ENCODE measurements around the gene KIRREL3.

KIRREL3 gene

DNA sequence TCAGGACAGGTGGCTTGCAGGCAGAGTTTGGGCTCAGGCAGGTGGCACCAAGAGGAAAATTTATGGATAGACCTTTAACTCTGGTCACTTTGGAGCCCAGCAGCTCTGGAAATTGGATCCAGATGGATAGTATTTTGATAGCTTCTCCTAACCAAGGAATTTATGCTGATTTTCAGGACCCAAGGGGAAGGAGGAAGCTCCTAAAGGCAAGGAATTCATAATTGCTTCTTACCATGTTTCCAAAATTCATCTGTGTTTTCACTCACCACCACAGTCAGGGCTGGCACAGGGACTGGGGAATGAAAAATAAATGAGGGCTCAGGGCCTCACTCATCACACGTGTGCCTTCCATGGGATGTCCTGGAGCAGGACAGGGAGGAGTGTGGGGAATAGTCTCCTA is 327.3 kb downstream of the KIRREL3 start:
- WGBS, 2 donors (ENCODE audit: extremely low coverage in 2 of 2, insufficient read length in 2 of 2, insufficient replicate concordance in 1 of 2) = no CpG with 5 or more reads among the region's 1 CpG
- Histone ChIP-seq H3K4me1 (ENCODE audit: control insufficient read depth in 2 of 2, insufficient read depth in 1 of 2, low read depth in 1 of 2, low read length in 2 of 2) (no peaks in the 10 kb centered on the region), H2AFZ (ENCODE audit: low read length) (no peak overlapping the region), H3K18ac (ENCODE audit: low read length) (no peak overlapping the region), H3K4me2 (ENCODE audit: insufficient read depth, low read length, poor library complexity, severe bottlenecking) (no peak overlapping the region), H4K8ac (ENCODE audit: low read depth, low read length) (no peak overlapping the region), H3K23ac (ENCODE audit: low read depth, low read length, poor library complexity) (peak overlapping the region; percentile 9), H3K27me3 (ENCODE audit: control insufficient read depth in 3 of 3, insufficient read depth in 3 of 3, low read depth in 1 of 3, low read length in 3 of 3) (no peaks in the 10 kb centered on the region), H3K4me3 (ENCODE audit: low read length in 2 of 2) (no peak overlapping the region), H2BK15ac (ENCODE audit: low read length) (no peak overlapping the region), H3K36me3 (replicated peaks in 1 of 2; ENCODE audit: control insufficient read depth in 2 of 2, insufficient read depth in 2 of 2, low read length in 2 of 2) (no peaks in the 10 kb centered on the region), H3K9ac (ENCODE audit: low read depth, low read length, poor library complexity) (no peak overlapping the region), H3K14ac (ENCODE audit: low read length) (no peak overlapping the region), H2AK5ac (ENCODE audit: low read depth, low read length) (no peak overlapping the region), H3K27ac (replicated peaks; ENCODE audit: low read length) (no peak overlapping the region), H2BK5ac (ENCODE audit: low read length) (no peak overlapping the region), H2BK120ac (ENCODE audit: low read depth, low read length) (no peak overlapping the region), H3K79me1 (ENCODE audit: low read depth, low read length) (no peaks in the 10 kb centered on the region), H2BK12ac (ENCODE audit: low read length) (no peak overlapping the region), H3K9me3 (replicated peaks in 1 of 2; ENCODE audit: control insufficient read depth in 2 of 2, insufficient read depth in 1 of 2, low read depth in 1 of 2, low read length in 2 of 2) (no peaks in the 10 kb centered on the region), H3K4ac (ENCODE audit: low read length) (no peak overlapping the region), H4K91ac (ENCODE audit: low read depth, low read length, poor library complexity) (no peak overlapping the region)
- no peak for DNase-seq (ENCODE audit: low spot score)

DNA sequence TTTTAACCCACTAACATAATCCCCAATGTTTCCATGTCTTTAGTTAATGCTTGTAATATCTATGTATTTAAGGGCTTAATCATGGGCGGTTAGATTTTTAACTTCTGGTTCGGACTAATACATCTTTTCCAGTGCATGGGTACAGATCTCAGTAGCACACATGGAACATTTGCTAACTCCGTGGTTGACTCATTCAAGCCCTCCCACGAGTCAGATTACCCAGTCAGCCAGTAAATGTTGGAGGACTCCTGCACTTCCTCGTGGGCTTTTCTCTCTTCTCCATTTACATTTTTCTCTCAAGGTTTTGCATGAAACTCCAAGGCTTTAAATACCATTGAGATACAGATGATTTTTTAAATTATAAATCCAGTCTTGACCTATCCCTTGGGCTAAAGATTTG is 331.2 kb downstream of the KIRREL3 start:
- Histone ChIP-seq H3K27ac (replicated peaks; ENCODE audit: low read length) (no peak overlapping the region), H4K91ac (ENCODE audit: low read depth, low read length, poor library complexity) (no peak overlapping the region), H2AFZ (ENCODE audit: low read length) (no peak overlapping the region), H3K4me2 (ENCODE audit: insufficient read depth, low read length, poor library complexity, severe bottlenecking) (no peak overlapping the region), H3K4me3 (ENCODE audit: low read length in 2 of 2) (no peak overlapping the region), H3K14ac (ENCODE audit: low read length) (no peak overlapping the region), H3K9me3 (replicated peaks in 1 of 2; ENCODE audit: control insufficient read depth in 2 of 2, insufficient read depth in 1 of 2, low read depth in 1 of 2, low read length in 2 of 2) (no peaks in the 10 kb centered on the region), H3K23ac (ENCODE audit: low read depth, low read length, poor library complexity) (no peak overlapping the region), H2BK120ac (ENCODE audit: low read depth, low read length) (no peak overlapping the region), H4K8ac (ENCODE audit: low read depth, low read length) (no peak overlapping the region), H3K4ac (ENCODE audit: low read length) (no peak overlapping the region), H2BK5ac (ENCODE audit: low read length) (no peak overlapping the region), H3K9ac (ENCODE audit: low read depth, low read length, poor library complexity) (no peak overlapping the region), H3K27me3 (ENCODE audit: control insufficient read depth in 3 of 3, insufficient read depth in 3 of 3, low read depth in 1 of 3, low read length in 3 of 3) (no peaks in the 10 kb centered on the region), H2BK15ac (ENCODE audit: low read length) (no peak overlapping the region), H3K79me1 (ENCODE audit: low read depth, low read length) (no peaks in the 10 kb centered on the region), H3K18ac (ENCODE audit: low read length) (no peak overlapping the region), H3K36me3 (replicated peaks in 1 of 2; ENCODE audit: control insufficient read depth in 2 of 2, insufficient read depth in 2 of 2, low read length in 2 of 2) (no peaks in the 10 kb centered on the region), H2AK5ac (ENCODE audit: low read depth, low read length) (no peak overlapping the region), H3K4me1 (ENCODE audit: control insufficient read depth in 2 of 2, insufficient read depth in 1 of 2, low read depth in 1 of 2, low read length in 2 of 2) (peaks cover 0 to 3% of the 10 kb centered on the region in 2 donors), H2BK12ac (ENCODE audit: low read length) (no peak overlapping the region)
- no peak for DNase-seq (ENCODE audit: low spot score)
- WGBS, 2 donors (ENCODE audit: extremely low coverage in 2 of 2, insufficient read length in 2 of 2, insufficient replicate concordance in 1 of 2) = no CpG with 5 or more reads among the region's 5 CpGs

DNA sequence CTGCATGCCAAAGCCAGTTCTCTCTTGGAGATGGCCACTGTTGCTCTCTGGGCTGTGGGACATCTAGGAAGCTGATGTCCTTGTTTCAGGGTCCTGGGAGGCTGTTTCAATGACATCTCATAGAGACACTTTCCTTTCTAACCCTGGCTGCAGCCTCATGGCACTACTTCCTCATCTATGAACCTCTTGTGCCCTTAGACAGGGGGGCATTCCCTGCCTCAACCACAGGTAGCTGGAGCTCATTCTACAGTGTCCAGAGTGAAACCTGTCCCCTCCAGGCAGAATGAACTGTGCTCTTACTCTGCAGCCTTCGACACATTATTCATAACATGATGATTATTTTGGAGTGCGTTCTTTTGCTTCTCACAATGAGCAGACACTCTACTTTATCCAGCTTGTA is 335.9 kb downstream of the KIRREL3 start:
- Histone ChIP-seq H3K4me1 (ENCODE audit: control insufficient read depth in 2 of 2, insufficient read depth in 1 of 2, low read depth in 1 of 2, low read length in 2 of 2) (peaks cover 0 to 3% of the 10 kb centered on the region in 2 donors), H3K4ac (ENCODE audit: low read length) (no peak overlapping the region), H3K36me3 (replicated peaks in 1 of 2; ENCODE audit: control insufficient read depth in 2 of 2, insufficient read depth in 2 of 2, low read length in 2 of 2) (no peaks in the 10 kb centered on the region), H3K4me2 (ENCODE audit: insufficient read depth, low read length, poor library complexity, severe bottlenecking) (no peak overlapping the region), H4K8ac (ENCODE audit: low read depth, low read length) (no peak overlapping the region), H2BK5ac (ENCODE audit: low read length) (no peak overlapping the region), H3K18ac (ENCODE audit: low read length) (no peak overlapping the region), H3K79me1 (ENCODE audit: low read depth, low read length) (no peaks in the 10 kb centered on the region), H2AK5ac (ENCODE audit: low read depth, low read length) (no peak overlapping the region), H2BK15ac (ENCODE audit: low read length) (no peak overlapping the region), H3K23ac (ENCODE audit: low read depth, low read length, poor library complexity) (no peak overlapping the region), H3K27ac (replicated peaks; ENCODE audit: low read length) (no peak overlapping the region), H3K27me3 (ENCODE audit: control insufficient read depth in 3 of 3, insufficient read depth in 3 of 3, low read depth in 1 of 3, low read length in 3 of 3) (no peaks in the 10 kb centered on the region), H2BK120ac (ENCODE audit: low read depth, low read length) (no peak overlapping the region), H3K9ac (ENCODE audit: low read depth, low read length, poor library complexity) (no peak overlapping the region), H2AFZ (ENCODE audit: low read length) (no peak overlapping the region), H3K14ac (ENCODE audit: low read length) (no peak overlapping the region), H3K9me3 (replicated peaks in 1 of 2; ENCODE audit: control insufficient read depth in 2 of 2, insufficient read depth in 1 of 2, low read depth in 1 of 2, low read length in 2 of 2) (no peaks in the 10 kb centered on the region), H4K91ac (ENCODE audit: low read depth, low read length, poor library complexity) (no peak overlapping the region), H3K4me3 (ENCODE audit: low read length in 2 of 2) (no peak overlapping the region), H2BK12ac (ENCODE audit: low read length) (no peak overlapping the region)
- WGBS, 2 donors (ENCODE audit: extremely low coverage in 2 of 2, insufficient read length in 2 of 2, insufficient replicate concordance in 1 of 2) = no CpG with 5 or more reads among the region's 2 CpGs
- DNase-seq (ENCODE audit: low spot score) = no peak

DNA sequence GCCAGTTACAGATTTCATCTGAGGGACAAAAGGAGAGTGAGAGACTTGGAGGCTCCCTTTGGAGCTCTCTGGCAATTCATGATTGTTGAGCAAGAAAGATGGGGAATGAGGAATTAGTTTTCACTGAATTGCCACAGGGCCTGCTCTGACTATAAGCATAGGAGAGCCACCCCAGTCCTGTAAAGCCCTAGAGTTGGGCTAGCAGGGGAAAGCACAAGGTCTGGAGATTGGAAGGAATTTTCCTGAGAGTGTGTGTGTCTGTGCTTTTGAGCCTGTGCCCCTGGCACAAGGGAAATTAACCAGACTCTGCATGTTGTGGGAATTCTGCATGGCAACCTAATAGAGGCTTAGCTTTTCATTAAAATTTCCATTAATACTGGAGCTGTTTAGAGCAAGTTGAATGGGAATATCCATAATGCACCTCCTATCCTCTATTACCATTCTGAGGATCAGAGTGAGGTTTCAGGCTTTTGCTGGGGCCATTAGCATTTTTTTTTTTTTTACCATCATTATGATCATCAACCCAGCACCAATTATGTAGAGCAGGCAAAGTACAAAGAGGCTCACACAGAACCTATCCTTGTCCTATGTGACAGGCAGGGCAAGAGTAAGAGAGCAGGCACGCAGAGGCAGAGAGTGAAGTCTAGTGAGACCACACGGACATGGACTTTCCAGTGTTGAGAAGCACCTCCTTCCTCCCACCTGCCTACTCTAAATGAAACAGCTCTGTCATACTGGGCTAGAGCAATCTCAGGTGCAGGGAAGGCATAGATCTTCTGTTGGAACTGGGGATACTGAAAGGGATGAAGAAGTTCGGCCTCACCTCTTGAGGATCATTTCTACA is 336.6 kb downstream of the KIRREL3 start:
- Histone ChIP-seq H2AK5ac (ENCODE audit: low read depth, low read length) (no peak overlapping the region), H3K14ac (ENCODE audit: low read length) (no peak overlapping the region)

More for the DNA sequence above, 336.6 kb downstream of the KIRREL3 start:
- H3K9ac ChIP-seq (ENCODE audit: low read depth, low read length, poor library complexity) = no peak overlapping the region
- no peak overlapping the region for H3K4ac ChIP-seq (ENCODE audit: low read length)
- no peak overlapping the region for H3K4me2 ChIP-seq (ENCODE audit: insufficient read depth, low read length, poor library complexity, severe bottlenecking)
- H3K18ac ChIP-seq (ENCODE audit: low read length) = no peak overlapping the region
- H4K8ac ChIP-seq (ENCODE audit: low read depth, low read length) = no peak overlapping the region
- no peak overlapping the region for H4K91ac ChIP-seq (ENCODE audit: low read depth, low read length, poor library complexity)
- H2BK15ac ChIP-seq (ENCODE audit: low read length) = no peak overlapping the region
- H2BK120ac ChIP-seq (ENCODE audit: low read depth, low read length) = no peak overlapping the region
- H3K36me3 ChIP-seq (replicated peaks in 1 of 2; ENCODE audit: control insufficient read depth in 2 of 2, insufficient read depth in 2 of 2, low read length in 2 of 2) = no peaks in the 10 kb centered on the region
- WGBS, 2 donors (ENCODE audit: extremely low coverage in 2 of 2, insufficient read length in 2 of 2, insufficient replicate concordance in 1 of 2) = no CpG with 5 or more reads among the region's 3 CpGs
- no peaks in the 10 kb centered on the region for H3K27me3 ChIP-seq (ENCODE audit: control insufficient read depth in 3 of 3, insufficient read depth in 3 of 3, low read depth in 1 of 3, low read length in 3 of 3)
- no peak overlapping the region for H2BK12ac ChIP-seq (ENCODE audit: low read length)
- H3K4me3 ChIP-seq (ENCODE audit: low read length in 2 of 2) = no peak overlapping the region
- no peak for DNase-seq (ENCODE audit: low spot score)
- H3K9me3 ChIP-seq (replicated peaks in 1 of 2; ENCODE audit: control insufficient read depth in 2 of 2, insufficient read depth in 1 of 2, low read depth in 1 of 2, low read length in 2 of 2) = no peaks in the 10 kb centered on the region
- H2BK5ac ChIP-seq (ENCODE audit: low read length) = no peak overlapping the region
- no peak overlapping the region for H2AFZ ChIP-seq (ENCODE audit: low read length)
- no peak overlapping the region for H3K27ac ChIP-seq (replicated peaks; ENCODE audit: low read length)
- peaks cover 0 to 3% of the 10 kb centered on the region in 2 donors for H3K4me1 ChIP-seq (ENCODE audit: control insufficient read depth in 2 of 2, insufficient read depth in 1 of 2, low read depth in 1 of 2, low read length in 2 of 2)
- no peaks in the 10 kb centered on the region for H3K79me1 ChIP-seq (ENCODE audit: low read depth, low read length)
- H3K23ac ChIP-seq (ENCODE audit: low read depth, low read length, poor library complexity) = no peak overlapping the region

Data from neuronal stem cell (in vitro differentiated cells).